ENCODE results near the gene GRM5. TPM values are rescaled to one million over a fixed set of nuclear protein-coding genes. Genes with fewer than 3 reads are reported as not detected.

The GRM5 gene
- total RNA-seq, 1 donor, result under 0.01 TPM

DNA sequence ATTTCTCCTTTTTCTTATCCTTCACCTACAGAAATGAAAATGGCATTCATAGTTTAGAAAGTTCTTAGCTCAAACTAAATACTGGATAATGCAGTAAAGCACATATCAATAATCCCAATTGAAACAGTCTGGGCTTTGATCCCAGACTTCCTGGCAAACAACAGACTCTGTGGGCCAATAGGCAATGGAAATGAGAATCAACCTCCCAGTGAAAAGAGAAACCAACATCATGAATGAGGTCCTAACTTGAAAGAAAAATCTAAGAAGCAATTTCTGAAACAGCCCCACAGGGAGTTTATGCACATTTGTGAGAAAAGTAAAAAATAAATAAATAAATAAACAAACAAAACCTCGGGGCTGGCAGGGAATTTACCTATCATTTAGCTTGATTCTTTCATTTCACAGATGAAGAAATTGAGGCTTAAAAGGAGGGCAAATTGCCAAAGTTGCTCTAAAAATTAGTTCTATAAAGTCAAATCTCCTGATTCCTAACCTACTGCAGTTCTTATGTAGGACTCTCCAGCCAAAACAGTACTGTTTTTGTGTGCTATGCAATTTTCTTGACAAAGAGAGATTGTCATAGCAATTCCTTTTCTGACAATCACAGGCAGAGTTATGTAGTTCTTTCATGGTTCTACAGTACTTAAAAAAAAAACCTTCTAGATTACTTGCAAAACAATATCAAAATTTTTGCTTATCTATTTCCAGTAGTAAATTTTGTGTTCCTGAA is 265.8 kb downstream of the GRM5 start:
- TF ChIP-seq, protein P1, sequence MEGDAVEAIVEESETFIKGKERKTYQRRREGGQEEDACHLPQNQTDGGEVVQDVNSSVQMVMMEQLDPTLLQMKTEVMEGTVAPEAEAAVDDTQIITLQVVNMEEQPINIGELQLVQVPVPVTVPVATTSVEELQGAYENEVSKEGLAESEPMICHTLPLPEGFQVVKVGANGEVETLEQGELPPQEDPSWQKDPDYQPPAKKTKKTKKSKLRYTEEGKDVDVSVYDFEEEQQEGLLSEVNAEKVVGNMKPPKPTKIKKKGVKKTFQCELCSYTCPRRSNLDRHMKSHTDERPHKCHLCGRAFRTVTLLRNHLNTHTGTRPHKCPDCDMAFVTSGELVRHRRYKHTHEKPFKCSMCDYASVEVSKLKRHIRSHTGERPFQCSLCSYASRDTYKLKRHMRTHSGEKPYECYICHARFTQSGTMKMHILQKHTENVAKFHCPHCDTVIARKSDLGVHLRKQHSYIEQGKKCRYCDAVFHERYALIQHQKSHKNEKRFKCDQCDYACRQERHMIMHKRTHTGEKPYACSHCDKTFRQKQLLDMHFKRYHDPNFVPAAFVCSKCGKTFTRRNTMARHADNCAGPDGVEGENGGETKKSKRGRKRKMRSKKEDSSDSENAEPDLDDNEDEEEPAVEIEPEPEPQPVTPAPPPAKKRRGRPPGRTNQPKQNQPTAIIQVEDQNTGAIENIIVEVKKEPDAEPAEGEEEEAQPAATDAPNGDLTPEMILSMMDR (IDR thresholded peaks at IDR 0.05; ENCODE audit: insufficient read depth, low read depth, low read length), result no peak
- no peak overlapping the region for H3K4me3 ChIP-seq (ENCODE audit: low read depth, low read length)
- DNase-seq (ENCODE audit: low read depth), result no peak

DNA sequence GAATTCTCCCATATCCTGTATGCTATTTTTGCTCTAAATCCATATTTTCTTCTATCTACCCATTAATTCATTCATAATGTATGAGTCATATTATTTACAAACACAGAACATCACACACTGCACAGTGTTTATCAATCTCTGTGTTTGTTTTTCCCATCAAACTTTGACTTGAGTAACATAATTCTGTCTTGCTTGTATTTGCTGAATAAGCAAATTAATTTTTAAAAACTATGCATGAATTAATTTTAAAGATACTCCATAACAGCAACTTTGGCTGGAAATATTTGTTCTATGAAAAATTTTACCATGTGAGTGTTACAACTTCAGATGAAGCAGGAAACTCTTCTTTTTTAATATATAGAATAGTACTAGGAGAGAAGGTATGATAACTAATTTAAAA is 275.6 kb downstream of the GRM5 start:
- no peak overlapping the region for H3K4me3 ChIP-seq (ENCODE audit: low read depth, low read length)
- TF ChIP-seq, protein P1 (IDR thresholded peaks at IDR 0.05; ENCODE audit: insufficient read depth, low read depth, low read length), result no peak
- no peak for DNase-seq (ENCODE audit: low read depth)

DNA sequence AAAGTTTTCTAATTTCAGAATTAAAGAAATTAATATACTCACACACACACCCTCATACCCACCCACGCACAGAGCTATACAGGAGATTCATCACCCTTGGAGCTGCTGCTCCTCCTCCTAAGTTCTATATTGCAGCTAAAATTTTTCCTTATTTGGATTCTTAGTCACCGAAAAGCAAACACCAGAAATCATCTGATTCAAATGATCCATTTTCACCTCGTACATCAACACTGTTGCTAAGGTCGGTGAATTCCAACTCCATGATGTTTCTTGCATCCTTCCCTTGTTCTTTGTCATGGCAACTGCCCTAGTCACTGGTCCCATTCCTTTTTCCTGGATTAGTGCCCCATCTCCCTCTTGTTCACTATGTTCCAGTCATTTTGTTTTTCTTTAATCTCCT is 286.2 kb downstream of the GRM5 start:
- H3K4me3 ChIP-seq (ENCODE audit: low read depth, low read length), result no peak overlapping the region
- no peak for DNase-seq (ENCODE audit: low read depth)
- TF ChIP-seq, protein P1 (IDR thresholded peaks at IDR 0.05; ENCODE audit: insufficient read depth, low read depth, low read length), result no peak

DNA sequence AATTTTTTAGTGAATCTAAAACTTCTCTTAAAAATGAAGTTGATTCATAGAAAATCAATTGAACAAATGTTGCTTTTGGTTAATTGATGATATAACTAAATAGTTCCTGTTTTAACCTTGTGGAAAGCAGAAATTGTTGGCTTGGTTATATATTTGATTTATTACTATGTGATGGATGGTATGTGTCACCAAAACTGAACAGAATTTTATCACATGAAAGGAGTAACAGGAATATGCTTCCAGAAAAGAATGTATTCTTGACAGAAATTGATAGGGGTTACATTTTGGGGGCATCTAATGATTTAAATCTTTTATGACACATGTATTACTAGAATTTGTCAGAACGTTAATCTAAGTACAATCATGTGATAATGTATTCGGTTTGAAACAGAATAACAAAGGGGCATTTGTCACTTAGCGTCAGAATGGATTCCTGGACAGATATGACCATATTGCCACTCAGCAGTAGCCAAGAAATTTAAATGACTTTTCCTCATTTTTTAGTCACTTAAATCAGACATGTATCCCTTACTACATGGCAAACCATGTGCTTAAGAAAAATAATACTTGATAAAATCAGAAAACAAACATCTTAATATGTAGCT is 295.2 kb downstream of the GRM5 start:
- H3K4me3 ChIP-seq (ENCODE audit: low read depth, low read length), result no peak overlapping the region
- TF ChIP-seq, protein P1 (IDR thresholded peaks at IDR 0.05; ENCODE audit: insufficient read depth, low read depth, low read length), result no peak
- no peak for DNase-seq (ENCODE audit: low read depth)

DNA sequence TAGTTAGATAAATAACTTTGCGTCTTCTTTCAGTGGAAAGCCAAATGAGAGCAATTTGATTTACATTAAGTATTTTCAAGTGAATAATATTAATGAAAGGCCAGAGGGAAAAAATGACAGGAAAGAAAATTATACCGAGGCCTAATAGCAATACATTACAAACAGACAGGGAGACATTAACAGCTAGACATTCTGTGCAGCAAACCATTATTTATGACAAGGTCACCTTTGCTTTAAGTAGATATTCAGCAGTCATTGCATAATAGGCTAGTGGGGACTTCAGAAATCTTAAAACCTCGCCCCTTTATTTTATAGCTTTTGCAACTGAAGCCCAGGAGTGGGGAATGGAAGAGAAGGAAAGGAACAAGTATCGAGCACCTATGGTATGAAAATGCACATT is 321.6 kb downstream of the GRM5 start:
- TF ChIP-seq, protein P1 (IDR thresholded peaks at IDR 0.05; ENCODE audit: insufficient read depth, low read depth, low read length), result no peak
- no peak overlapping the region for H3K4me3 ChIP-seq (ENCODE audit: low read depth, low read length)
- DNase-seq (ENCODE audit: low read depth), result no peak

DNA sequence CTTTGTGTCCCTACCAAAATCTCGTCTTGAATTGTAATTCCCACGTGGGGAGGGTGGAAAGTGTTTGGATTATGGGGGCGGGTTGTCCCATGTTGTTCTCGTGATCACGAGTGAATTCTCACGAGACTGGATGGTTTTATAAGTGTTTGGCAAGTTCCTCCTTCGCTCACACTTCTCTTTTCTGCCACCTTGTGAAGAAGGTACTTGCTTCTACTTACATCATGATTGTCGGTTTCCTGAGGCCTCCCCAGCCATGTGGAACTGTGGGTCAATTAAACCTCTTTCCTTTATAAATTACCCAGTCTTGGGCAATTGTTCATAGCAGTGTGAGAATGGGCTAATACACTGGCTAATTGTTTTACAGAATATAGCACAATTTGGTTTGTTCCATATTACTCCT is 326.3 kb downstream of the GRM5 start:
- TF ChIP-seq, protein P1 (IDR thresholded peaks at IDR 0.05; ENCODE audit: insufficient read depth, low read depth, low read length), result no peak
- H3K4me3 ChIP-seq (ENCODE audit: low read depth, low read length), result no peak overlapping the region
- DNase-seq (ENCODE audit: low read depth), result no peak
